Vagina (tissue), 2 donors: Measurements from ENCODE around the gene ITPRIP. TPM values are rescaled to one million over a fixed set of nuclear protein-coding genes. Genes with fewer than 3 reads are reported as not detected.

Experiments used
- DNase-seq, 2 donors: peaks; one replicate each; pipeline ENCODE4 v3.0.0-alpha.2; 2017; ENCODE audit errors: extremely low spot score in 2 of 2
- H3K27ac ChIP-seq: fragments of 200-600 bp; sonication (generic); one replicate; pipeline ENCODE4 v1.5.1; 2019
- H3K27me3 ChIP-seq: fragments of 200-600 bp; sonication (generic); one replicate; pipeline ENCODE4 v1.5.1; 2019
- H3K36me3 ChIP-seq, 2 donors: fragments of 200-600 bp; sonication (generic); one replicate each; pipeline ENCODE4 v1.5.1; 2017 to 2019
- H3K4me1 ChIP-seq: fragments of 200-600 bp; sonication (generic); one replicate; pipeline ENCODE4 v1.5.1; 2019
- H3K4me3 ChIP-seq, 2 donors: fragments of 200-600 bp; sonication (generic); 1 replicate in 1 of 2; 2 replicates in 1 of 2; pipeline ENCODE4 v1.5.1; 2016 to 2019
- H3K9me3 ChIP-seq: fragments of 200-600 bp; sonication (generic); one replicate; pipeline ENCODE4 v1.5.1; 2019
- CTCF ChIP-seq, 3 experiments: fragments of 450-650 bp in 2 of 3; fragments of 200-600 bp in 1 of 3; sonication (generic) in 1 of 3; IDR thresholded peaks; one replicate each; pipeline ENCODE4 v1.5.1; 2017 to 2019; ENCODE audit warnings: antibody characterized with exemption in 3 of 3, mild to moderate bottlenecking in 2 of 3, moderate library complexity in 2 of 3
- POLR2A ChIP-seq, 2 donors: fragments of 450-650 bp; IDR thresholded peaks; one replicate each; pipeline ENCODE4 v1.6.1; 2017; ENCODE audit warnings: antibody characterized with exemption in 2 of 2, mild to moderate bottlenecking in 2 of 2, moderate library complexity in 2 of 2
- POLR2AphosphoS5 ChIP-seq, 2 donors: sonication (generic); formaldehyde crosslinking; IDR thresholded peaks; one replicate each; pipeline ENCODE4 v1.9.0; 2017; ENCODE audit warnings: antibody characterized with exemption in 2 of 2, mild to moderate bottlenecking in 2 of 2, low read depth in 1 of 2; ENCODE audit not compliant: insufficient read depth in 1 of 2
- intact Hi-C: fragments of 100-400 bp; cut with DNase I; formaldehyde crosslinking; loops from one replicate; pipeline ENCODE4 v1.15.1; 2023
- total RNA-seq: library from RNA; depleted of rRNA; stranded (reverse); fragments of >200 nt; gene quantifications from one replicate; pipeline ENCODE4 v1.2.3, GENCODE V29; 2016

ITPRIP gene
- total RNA-seq, 1 donor from 2014 or later, result 85.7 TPM

GRCh38 chr10:104293011-104293410, 45.3 kb downstream of the ITPRIP start:
- DNase-seq, result no peak
- TF ChIP-seq POLR2AphosphoS5 (IDR thresholded peaks at IDR 0.05; ENCODE audit: insufficient read depth in 1 of 2, low read depth in 1 of 2) (peak in 1 of 2 donors; percentile 30), POLR2A (IDR thresholded peaks at IDR 0.05) (no peak)
- H3K36me3 ChIP-seq, result no peaks in the 10 kb centered on the region
- H3K4me3 ChIP-seq, result no peak overlapping the region
- no peak overlapping the region for H3K27ac ChIP-seq
- peaks cover 10% of the 10 kb centered on the region for H3K4me1 ChIP-seq
- no peaks in the 10 kb centered on the region for H3K27me3 ChIP-seq
- intact Hi-C loops, result loop anchor here (5.0 kb wide), 1 partner anchor 54 kb away; no protein-coding TSS in a partner anchor
- H3K9me3 ChIP-seq, result no peaks in the 10 kb centered on the region

DNA sequence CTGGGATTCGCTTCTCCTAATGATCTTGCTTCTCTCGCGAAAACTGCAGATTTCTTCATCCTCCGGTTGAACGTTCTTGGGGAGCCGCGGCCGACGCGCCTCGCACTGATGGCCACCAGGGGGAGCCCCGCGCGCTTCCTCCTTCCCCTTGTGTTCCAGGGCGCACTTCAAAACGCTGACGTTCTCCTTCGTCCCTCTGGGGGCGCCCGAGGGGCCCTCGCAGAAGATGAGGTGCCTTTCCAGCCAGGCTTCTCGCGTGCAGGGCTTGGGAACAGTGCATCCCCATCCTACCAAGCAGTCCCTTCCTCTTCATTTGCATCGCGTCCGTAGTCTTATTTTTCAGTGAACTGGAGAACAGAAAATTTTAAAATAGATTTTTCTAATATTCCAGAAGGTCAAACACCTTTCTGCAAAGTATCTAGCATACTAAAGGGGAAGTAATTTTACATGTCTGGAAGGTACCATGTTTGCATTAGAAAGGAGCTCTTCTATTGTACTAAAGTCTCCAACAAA, 46.8 kb downstream of the ITPRIP start:
- Histone ChIP-seq H3K27me3 (no peaks in the 10 kb centered on the region), H3K9me3 (no peaks in the 10 kb centered on the region), H3K4me3 (no peak overlapping the region), H3K36me3 (no peaks in the 10 kb centered on the region), H3K4me1 (peaks cover 10% of the 10 kb centered on the region), H3K27ac (no peak overlapping the region)
- TF ChIP-seq CTCF (IDR thresholded peaks at IDR 0.05) (peak; percentile 99 to 100 (median 99)), POLR2AphosphoS5 (IDR thresholded peaks at IDR 0.05; ENCODE audit: insufficient read depth in 1 of 2, low read depth in 1 of 2) (peak; percentile 64 to 74), POLR2A (IDR thresholded peaks at IDR 0.05) (no peak)
- intact Hi-C loops, result loop anchor here (5.0 kb wide), 1 partner anchor 56 kb away; no protein-coding TSS in a partner anchor
- DNase-seq, result no peak

DNA sequence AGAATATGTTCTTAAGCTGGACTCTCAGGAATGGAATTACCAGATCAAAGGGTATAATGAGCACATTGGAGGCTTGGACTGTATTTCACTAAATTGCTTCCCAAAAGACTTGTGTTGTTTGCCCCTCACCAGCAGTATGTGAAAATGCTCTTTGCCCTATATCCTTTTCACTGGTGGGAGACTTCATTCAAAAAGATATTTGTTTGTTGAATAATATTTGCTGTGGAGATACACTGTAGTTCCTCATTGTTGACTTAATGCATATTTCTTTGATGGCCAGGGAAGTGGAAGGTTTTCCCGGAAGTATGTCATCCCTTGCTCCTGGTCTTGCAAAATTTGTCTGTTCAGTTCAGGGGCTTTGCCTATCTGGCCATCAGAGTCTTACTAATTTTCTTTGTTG, 49.9 kb downstream of the ITPRIP start:
- DNase-seq, result no peak
- Histone ChIP-seq H3K36me3 (no peaks in the 10 kb centered on the region), H3K4me1 (peaks cover 10% of the 10 kb centered on the region), H3K4me3 (no peak overlapping the region), H3K27ac (no peak overlapping the region), H3K9me3 (no peaks in the 10 kb centered on the region), H3K27me3 (no peaks in the 10 kb centered on the region)
- TF ChIP-seq POLR2AphosphoS5 (IDR thresholded peaks at IDR 0.05; ENCODE audit: insufficient read depth in 1 of 2, low read depth in 1 of 2), result no peak
- no peak for TF ChIP-seq CTCF (IDR thresholded peaks at IDR 0.05)
- TF ChIP-seq POLR2A (IDR thresholded peaks at IDR 0.05), result no peak
- intact Hi-C loops, result loop anchor here (5.0 kb wide), 1 partner anchor 294 kb away; no protein-coding TSS in a partner anchor

DNA sequence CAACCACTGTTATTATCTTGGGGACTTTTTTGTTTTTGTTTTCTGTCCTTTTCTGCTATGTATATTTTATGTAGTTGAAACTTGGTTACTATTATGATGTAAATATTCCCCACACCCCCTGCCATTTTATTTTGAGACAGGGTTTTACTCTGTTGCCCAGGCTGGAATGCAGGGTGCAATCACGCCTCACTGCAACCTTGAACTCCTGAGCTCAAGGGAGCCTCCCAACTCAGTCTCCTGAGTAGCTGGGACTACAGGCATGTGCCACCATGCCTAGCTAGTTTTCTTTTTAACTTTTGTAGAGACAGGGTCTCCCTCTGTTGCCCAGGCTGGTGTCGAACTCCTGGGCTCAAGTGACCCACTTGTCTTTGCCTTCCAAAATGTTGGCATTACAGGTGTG, 51.3 kb downstream of the ITPRIP start:
- TF ChIP-seq POLR2AphosphoS5 (IDR thresholded peaks at IDR 0.05; ENCODE audit: insufficient read depth in 1 of 2, low read depth in 1 of 2), result no peak
- no peak for TF ChIP-seq POLR2A (IDR thresholded peaks at IDR 0.05)
- no peak for TF ChIP-seq CTCF (IDR thresholded peaks at IDR 0.05)
- no peak overlapping the region for H3K27ac ChIP-seq
- H3K9me3 ChIP-seq, result no peaks in the 10 kb centered on the region
- no peaks in the 10 kb centered on the region for H3K27me3 ChIP-seq
- no peak overlapping the region for H3K4me3 ChIP-seq
- intact Hi-C loops, result loop anchor here (5.0 kb wide), 1 partner anchor 295 kb away; no protein-coding TSS in a partner anchor
- H3K36me3 ChIP-seq, result no peaks in the 10 kb centered on the region
- peaks cover 10% of the 10 kb centered on the region for H3K4me1 ChIP-seq
- no peak for DNase-seq

- no peaks in the 10 kb centered on the region for H3K4me1 ChIP-seq
- no peak overlapping the region for H3K27ac ChIP-seq
- no peaks in the 10 kb centered on the region for H3K9me3 ChIP-seq
- TF ChIP-seq CTCF (IDR thresholded peaks at IDR 0.05) (no peak), POLR2AphosphoS5 (IDR thresholded peaks at IDR 0.05; ENCODE audit: insufficient read depth in 1 of 2, low read depth in 1 of 2) (no peak), POLR2A (IDR thresholded peaks at IDR 0.05) (no peak)
- no peak for DNase-seq
- H3K27me3 ChIP-seq, result no peaks in the 10 kb centered on the region
- intact Hi-C loops, result loop anchor here (5.0 kb wide), 1 partner anchor 297 kb away; no protein-coding TSS in a partner anchor
- no peak overlapping the region for H3K4me3 ChIP-seq
- no peaks in the 10 kb centered on the region for H3K36me3 ChIP-seq
Measured at GRCh38 chr10:104284846-104285245, 53.4 kb downstream of the ITPRIP start.
